ENCODE measurements around the gene SLC46A1.

SLC46A1 gene

GRCh38 chr17:28346199-28346580 is 59.8 kb downstream of the SLC46A1 start (continued):
- TF ChIP-seq TSHZ2 (CRISPR knock-in tag; IDR thresholded peaks at IDR 0.05) (no peak), SNAI2 (CRISPR knock-in tag; IDR thresholded peaks at IDR 0.05) (no peak), TCF4 (CRISPR knock-in tag; IDR thresholded peaks at IDR 0.05; ENCODE audit: borderline replicate concordance) (no peak), RARB (CRISPR knock-in tag; IDR thresholded peaks at IDR 0.05) (no peak), ZNF565 (CRISPR knock-in tag; conservative IDR thresholded peaks at IDR 0.05; ENCODE audit: low read depth) (no peak), OSR1 (CRISPR knock-in tag; IDR thresholded peaks at IDR 0.05) (no peak), BACH2 (CRISPR knock-in tag; IDR thresholded peaks at IDR 0.05; ENCODE audit: borderline replicate concordance) (no peak), GLIS3 (CRISPR knock-in tag; IDR thresholded peaks at IDR 0.05) (no peak), ZNF8 (CRISPR knock-in tag; IDR thresholded peaks at IDR 0.05) (no peak), ZFP3 (CRISPR knock-in tag; IDR thresholded peaks at IDR 0.05) (no peak)

GRCh38 chr17:28345419-28346198 is 60.4 kb downstream of the SLC46A1 start:
- TF ChIP-seq ISL1 (CRISPR knock-in tag; IDR thresholded peaks at IDR 0.05) (no peak), SNAI2 (CRISPR knock-in tag; IDR thresholded peaks at IDR 0.05) (no peak), OSR1 (CRISPR knock-in tag; IDR thresholded peaks at IDR 0.05) (no peak), RARB (CRISPR knock-in tag; IDR thresholded peaks at IDR 0.05) (no peak), ESRRG (CRISPR knock-in tag; IDR thresholded peaks at IDR 0.05) (no peak), ZNF8 (CRISPR knock-in tag; IDR thresholded peaks at IDR 0.05) (no peak), ZFP3 (CRISPR knock-in tag; IDR thresholded peaks at IDR 0.05) (no peak)
- no peak for ATAC-seq

Data from SK-N-SH treated with all-trans-retinoic acid at 6 μM for 48 hours (cell line).